Activated CD4-positive, alpha-beta T cell treated with anti-CD3 and anti-CD28 coated beads for 1 hour (primary cell): Measurements from ENCODE around the gene RTL1.

ENCODE experiments used
- DNase-seq: peaks from one replicate; pipeline ENCODE4 v3.0.0-alpha.2; 2020

The RTL1 gene

GRCh38 chr14:100864960-100865681 lies 38.4 kb downstream of the RTL1 start:
- no peak for DNase-seq

- DNase-seq: no peak
Measured at GRCh38 chr14:100864206-100864605, 39.3 kb downstream of the RTL1 start.

DNA sequence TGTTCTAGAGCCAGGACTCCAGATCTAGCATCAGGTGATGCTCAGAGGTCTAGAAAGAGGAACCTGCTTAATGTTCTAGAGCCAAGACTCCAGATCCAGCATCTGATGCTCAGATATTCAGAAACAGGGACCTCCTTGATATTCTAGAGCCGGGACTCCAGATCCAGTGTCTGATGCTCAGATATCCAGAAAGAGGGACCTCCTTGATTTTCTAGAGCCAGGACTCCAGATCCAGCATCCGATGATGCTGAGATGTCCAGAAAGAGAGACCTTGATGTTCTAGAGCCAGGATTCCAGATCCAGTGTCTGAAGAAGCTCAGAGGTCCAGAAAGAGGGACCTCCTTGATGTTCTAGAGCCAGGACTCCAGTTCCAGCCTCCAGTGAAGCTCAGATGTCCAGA lies 40.7 kb downstream of the RTL1 start:
- DNase-seq: no peak

GRCh38 chr14:100862277-100862676 lies 41.2 kb downstream of the RTL1 start:
- DNase-seq: no peak

DNA sequence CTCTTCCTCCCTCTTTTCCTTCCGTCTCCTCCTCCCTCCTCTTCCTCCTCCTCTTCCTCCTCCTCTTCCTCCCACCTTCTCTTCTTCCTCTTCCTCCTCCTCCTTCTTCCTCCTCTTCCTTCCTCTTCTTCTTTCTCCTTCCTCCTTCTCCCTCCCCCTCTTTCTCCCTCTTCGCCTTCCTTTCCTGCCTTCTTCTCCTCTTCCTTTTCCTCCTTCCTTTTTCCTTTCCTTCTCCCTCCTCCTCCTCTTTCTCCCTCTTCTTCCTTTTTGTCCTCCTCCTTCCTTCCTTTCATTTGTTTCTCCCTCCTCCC lies 41.6 kb downstream of the RTL1 start:
- no peak for DNase-seq

GRCh38 chr14:100861188-100861936 lies 42.2 kb downstream of the RTL1 start:
- DNase-seq: no peak

DNA sequence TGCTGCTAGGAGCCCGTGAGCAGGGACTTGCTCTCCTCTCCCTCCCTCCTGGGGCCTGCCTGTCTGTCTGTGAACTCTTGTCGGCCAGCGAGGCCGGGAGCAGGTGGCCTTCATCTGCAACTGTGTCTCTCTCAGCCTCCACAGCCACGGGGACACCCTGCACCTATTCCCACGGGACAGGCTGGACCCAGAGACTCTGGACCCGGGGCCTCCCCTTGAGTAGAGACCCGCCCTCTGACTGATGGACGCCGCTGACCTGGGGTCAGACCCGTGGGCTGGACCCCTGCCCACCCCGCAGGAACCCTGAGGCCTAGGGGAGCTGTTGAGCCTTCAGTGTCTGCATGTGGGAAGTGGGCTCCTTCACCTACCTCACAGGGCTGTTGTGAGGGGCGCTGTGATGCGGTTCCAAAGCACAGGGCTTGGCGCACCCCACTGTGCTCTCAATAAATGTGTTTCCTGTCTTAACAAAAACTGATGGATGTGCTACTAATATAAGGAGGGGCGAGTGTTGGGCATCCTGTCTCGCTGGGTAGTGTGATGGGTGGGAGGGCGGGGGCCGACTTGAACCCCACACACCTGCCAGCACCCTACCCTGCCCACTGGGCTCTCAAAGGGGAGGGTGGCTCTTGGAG lies 42.9 kb downstream of the RTL1 start:
- no peak for DNase-seq

GRCh38 chr14:100859781-100860180 lies 43.7 kb downstream of the RTL1 start:
- no peak for DNase-seq

DNA sequence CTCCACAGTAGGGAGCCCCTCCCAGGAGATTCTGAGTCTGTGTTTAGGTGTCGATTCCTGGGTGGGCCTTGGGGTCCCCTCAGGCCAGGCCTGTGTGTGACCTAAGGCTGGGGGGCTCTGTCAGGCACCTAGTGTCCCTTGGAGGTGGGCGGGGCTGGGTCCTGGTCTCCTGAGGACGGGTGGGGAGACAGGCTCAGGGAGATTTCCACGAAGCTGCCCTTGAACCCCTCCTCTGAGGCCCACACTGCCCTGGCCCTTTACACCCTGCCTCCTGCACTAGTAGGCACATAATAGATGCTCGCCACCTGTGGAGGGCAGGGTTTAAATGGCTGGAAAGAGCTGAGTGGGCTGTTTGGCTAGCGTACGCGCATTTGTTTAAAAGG lies 44.7 kb downstream of the RTL1 start:
- DNase-seq: no peak

DNA sequence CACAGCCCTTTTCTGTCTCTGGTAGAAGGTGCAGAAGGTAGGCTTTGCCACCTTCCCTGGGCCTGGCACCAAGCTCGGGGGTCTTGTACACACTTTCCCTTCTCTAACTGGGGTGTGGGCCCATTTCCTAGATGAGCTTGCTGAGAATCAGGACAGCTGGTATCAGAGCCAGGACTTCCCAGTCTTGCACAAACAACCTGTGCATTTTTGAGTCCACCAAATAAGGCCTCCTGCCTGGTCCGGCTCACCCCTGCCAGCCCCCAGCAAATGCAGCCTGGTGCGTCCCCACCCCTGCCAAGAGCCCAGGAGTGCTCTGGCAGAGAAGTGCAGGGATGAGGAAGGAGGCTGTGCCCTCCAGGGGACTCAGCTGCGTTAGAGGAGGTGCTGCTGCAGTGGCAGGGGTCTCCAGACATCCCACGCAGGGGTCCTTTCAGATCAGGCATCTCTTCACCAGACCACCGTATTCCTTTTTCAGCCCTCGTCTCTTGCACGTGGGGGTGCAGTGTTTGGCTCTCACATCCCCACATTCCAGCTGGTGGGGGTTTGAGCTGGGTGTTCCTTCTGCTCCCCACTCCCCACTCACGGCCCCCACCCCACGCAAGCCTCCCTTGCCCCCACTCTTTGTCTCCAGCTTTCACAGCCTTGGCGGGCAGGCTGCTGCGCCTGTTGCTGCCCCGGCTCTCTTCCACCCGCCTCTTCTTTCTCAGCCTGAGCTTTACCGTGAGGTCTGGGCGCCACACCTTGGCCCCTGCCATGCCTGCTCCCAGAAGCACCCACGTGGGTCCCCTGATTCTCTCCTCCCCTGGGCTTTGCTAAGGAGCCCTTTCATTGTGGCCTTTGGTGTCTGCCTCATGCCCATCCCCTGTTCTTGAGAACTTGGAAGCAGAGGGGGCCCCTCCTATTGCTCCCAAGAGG lies 45.3 kb downstream of the RTL1 start:
- DNase-seq: no peak

DNA sequence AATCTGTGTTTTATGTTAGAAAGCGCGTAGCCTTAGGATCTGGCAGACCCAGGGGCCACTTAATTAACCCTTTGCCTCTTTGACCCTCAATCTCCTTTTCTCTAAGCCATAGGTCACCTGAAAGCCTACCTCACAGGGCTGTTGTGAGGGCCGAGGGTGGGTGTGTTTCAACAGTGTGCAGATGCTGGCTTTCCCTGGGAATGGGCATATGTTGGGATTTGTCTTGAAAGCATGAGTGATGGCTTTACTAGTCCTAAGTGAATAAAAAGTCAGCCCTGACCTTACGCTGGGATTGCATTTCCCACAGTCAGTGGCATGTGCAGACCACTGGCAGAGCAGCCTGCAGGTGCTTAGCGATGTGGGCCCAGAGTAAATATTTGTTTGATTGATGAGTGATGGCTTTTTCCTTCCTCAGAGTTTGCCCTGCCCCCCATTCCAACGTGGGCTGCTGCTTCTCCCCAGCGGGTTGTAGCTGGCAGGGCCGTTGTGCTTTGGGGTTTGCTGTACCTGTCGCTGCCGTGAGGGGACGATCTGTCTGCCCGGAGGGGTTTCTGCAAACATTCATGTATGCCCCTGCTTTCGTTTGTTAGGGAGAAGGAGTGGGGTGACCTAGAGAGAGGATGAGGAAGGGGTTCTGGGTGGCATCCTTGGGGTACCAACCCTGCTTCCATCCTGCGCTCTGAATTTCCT lies 46.1 kb downstream of the RTL1 start:
- DNase-seq: no peak

DNA sequence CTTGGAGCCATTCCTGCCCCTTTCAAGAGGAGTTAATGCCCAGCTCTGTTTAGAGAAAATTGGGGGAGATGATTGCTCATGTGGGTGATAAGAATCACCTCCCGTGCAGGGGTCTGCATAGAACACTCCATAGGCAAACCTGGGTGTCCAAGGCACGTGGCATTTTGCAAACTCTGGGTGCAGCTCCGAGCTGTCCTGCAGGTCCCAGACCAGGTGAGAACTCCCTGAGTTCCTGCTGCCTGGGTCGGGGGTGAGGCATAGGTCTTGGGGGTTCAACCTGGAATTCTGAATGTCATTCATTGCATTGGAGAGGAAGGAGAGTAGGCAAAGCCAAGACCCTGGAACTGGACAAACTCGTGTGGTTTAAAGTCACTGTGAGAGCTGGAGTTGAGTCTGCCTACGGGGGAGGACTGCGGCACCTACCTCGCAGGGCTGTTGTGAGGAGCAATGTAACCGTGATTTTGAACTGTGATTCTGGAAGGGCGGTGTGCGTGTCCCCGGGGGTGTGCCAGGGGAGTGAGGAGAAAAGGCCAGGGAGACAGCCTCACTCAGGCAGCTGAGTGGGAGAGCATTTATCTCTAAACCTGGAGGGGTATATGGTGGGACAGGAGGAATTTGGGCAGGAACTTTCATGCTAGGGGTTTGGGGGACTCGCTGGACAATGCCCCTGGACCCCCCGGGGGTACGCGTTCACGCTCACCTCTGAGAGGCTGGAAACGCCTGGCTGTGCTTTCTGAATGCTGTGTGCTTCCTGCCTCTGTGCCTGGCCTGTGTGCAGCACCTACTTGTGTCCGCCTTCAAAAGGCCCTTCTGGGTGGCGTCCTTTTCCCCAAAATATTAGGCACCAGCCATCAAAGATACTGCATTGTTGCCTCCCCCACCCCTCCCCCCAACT lies 47.2 kb downstream of the RTL1 start:
- DNase-seq: no peak

DNA sequence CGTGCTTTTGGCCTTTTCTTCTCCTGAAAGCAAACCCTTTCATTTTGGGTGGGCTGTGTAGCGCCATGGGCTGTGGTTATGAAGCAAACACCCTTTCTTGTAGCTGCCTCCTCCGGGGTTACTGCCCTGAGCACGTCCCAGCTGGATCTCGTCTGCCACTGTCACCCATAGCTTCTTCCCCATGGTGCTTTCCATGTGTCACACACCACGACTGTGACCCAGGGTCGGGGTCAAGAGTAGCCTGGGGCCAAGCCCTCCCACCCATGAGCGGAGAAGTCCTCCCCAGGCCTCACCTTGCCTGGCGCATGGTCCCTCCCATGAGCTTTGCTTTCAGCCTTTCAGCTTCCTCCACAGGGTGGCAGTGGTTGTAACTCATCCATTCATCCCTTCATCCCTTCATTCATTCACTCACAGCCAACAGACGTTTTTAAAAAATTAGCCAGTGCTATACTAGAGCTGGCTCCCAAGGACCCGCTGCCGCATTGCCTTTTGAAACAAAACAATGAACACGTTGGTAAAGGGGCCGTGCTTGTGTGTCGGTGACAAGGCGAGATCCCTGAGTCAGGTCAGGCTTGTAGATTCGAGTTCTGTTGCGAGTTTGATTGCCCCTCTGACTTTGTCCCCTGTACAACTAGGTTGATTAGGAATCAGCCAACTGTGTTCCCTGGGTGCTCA lies 48.1 kb downstream of the RTL1 start:
- no peak for DNase-seq

GRCh38 chr14:100854435-100854834 lies 49.1 kb downstream of the RTL1 start:
- no peak for DNase-seq

- no peak for DNase-seq
Measured at GRCh38 chr14:100851946-100852620, 51.4 kb downstream of the RTL1 start.

DNA sequence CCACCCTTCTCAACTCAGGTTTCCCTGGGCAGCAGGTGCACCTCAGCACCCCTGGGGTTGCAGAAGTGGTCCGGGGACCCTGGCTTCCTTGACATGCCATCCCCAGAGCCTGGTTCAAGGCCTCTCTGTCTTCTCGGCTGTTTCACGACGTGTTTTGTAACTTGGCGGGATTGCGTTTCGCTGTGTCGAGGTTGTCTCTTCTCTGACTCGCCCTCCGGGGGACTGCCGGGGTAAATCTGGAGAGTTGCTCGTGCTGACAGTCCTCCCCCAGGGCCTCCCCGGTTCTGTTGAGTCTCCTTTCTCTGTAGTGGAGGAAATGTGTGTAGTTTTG lies 52.0 kb downstream of the RTL1 start:
- no peak for DNase-seq

DNA sequence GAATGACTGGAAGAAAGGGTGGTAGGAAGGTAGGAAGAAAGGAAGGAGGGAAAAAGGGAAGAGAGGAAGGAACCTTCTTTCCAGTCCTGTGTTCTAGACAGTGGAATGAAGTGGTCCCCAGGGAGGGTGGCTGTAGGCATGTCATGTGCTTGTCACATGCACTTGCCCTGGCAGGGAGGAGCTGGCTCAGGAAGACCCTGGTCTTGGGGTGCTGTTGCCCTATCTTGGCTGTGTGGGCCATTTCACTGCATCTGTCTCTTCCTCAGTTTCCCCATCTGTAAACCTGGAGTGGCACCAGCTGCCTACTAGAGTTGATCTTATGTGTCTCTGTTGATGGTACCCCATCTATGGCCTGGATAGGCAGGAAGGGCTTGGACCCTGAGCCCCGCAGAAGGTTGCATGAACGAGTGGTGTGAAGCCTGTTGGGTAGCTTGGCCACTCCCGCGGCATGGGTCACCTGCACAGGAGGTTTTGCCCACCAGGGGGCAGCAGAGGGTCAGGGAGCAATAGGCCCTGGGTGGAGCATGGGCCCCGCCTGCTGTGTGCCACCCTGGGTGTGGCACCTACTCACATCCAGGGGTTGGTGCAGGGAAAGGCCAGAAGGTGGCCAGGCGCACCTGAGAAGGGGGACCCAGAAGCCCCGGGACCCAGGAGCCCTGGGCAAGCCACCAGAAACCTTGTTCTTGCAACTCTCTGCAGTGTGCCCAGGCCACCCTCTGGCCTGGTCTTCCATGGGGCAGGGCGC lies 52.5 kb downstream of the RTL1 start:
- DNase-seq: peak; percentile 66

DNA sequence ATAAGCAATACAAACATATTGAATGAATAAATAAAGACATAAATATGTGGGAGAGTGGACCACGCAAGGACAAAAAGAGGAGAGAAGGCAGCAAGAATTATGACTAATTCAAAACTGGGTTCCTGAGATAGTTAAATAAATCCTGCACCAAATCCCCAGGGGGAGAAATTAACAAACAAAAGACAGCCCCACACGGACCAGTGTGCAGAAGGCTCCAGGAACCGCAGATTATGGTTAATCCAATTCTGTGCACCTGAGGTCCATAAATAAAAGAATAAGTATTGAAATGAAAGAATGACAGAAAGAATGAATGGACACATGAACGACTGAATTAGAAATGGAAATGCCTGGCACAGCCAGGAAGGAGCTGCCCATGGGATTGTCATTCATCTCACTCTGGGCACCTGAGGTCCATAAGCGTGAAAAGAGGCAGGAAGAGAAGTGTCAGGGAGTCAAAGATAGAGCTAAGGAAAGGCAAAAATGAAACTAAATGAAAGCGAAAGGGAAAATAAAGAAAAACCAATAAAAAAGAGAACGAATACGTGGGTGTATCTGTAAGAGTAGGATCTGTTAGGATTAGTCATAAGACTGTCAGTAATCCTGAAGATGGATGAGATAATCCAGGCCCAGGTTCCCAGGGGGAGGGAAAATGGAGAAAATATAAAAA lies 54.3 kb downstream of the RTL1 start:
- DNase-seq: no peak

DNA sequence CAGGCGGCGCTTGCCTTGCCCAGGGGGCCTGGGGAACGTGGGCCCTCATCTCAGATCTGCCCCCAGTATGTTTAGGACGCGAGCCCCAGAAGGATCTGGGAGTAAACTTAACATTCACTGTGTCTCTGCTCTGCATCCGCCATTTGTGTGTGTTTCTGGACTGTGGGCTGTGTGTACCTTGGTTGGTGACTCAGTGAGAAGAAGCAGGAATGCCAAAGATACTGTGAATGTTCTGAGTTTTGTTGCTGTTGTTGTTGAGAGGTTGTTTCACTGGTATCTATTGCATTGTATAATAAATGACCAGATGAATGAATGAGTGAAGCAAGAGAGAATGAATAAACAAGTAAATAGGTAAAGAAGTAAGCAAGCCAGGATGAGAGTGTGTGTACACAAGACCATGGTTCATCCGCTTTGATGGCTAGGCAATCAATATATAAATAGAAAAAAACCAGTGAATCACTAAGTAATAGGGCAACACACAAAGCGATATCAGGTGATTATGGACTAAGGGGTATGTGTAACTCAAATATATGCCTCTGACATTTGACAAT lies 57.1 kb downstream of the RTL1 start:
- DNase-seq: no peak
